Medulla oblongata (tissue), 1 donor: ENCODE results near the gene DMKN.
A peak's percentile ranks its signal among the peaks of the same experiment; 100 is the strongest.

ENCODE experiments used
- DNase-seq: peaks from one replicate; pipeline ENCODE4 v3.0.0-alpha.2; 2015; ENCODE audit errors: extremely low spot score

The DMKN gene

DNA sequence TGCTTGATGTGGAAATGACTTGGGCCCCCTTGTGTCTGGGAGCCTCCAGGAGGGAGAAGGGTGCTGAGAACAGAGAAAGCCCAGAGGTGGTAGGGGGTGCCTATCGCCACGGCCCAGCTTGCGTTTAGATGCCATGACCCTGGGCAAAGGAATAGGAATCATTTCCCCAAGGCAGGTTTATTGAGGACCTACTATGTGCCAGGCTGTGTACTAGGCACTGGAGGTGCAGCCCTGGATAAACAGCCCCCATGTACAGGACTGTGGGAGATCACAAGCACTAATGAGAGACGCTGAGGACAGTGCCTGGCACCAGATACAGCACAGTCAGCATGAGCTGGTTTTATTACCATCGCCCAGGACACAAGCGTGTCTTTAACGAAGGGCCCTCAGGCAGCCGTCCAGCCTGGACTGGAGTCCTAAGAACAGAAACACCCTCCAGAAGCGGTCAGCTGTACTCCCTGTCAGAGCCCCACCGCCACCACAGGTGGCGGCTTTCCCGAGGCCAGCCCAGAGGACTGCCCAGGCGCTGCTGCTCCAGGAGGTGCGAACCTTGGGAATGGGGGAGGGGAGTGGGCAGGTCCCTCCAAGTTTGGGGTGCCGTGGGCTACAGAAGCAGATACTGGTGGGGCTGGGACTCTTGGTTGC is 36.6 kb upstream of the DMKN start:
- DNase-seq: no peak

DNA sequence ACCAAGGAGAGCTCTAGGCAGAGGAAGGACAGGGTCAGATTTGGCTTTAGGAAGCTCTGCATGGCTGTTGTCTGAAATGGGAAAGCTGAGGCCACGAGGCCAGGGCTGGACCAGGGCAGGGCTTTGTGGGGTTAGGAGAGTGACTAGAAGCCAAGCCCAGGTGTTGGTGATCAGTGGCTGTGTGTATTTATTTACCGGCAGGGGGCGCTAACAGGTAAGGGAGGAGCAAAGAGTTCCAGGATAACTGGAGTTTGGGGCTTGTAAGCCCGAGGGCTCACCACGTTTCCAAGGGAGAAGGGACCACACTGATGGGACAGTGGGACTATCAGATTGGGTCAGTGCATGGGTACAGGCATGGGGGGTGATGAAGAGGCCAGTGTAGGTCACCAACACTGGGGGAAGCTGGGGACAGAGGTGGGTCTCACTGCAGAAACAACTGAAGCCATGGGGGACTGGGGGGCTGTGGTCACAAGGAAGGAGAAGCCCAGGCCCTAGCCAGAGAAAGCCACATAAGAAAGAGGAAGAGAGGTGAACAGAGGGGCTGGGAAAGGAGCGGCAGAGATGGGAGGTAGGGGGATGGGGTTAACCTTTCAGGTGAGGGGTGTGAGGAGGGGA is 35.8 kb upstream of the DMKN start:
- DNase-seq: peak; percentile 76

DNA sequence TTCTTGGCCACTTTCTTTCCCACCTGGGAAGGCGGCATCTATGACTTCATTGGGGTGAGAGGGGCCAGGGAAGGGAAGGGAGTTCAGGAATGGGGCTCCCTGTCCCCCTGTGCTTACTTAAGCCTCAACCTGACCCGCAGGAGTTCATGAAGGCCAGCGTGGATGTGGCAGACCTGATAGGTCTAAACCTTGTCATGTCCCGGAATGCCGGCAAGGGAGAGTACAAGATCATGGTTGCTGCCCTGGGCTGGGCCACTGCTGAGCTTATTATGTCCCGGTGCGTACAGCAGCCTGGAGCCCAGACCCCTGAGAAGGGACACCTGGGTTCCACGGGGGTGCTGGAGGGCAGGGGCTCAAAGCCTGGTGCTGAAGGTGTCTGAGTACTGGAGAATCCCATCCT is 33.1 kb upstream of the DMKN start:
- no peak for DNase-seq

DNA sequence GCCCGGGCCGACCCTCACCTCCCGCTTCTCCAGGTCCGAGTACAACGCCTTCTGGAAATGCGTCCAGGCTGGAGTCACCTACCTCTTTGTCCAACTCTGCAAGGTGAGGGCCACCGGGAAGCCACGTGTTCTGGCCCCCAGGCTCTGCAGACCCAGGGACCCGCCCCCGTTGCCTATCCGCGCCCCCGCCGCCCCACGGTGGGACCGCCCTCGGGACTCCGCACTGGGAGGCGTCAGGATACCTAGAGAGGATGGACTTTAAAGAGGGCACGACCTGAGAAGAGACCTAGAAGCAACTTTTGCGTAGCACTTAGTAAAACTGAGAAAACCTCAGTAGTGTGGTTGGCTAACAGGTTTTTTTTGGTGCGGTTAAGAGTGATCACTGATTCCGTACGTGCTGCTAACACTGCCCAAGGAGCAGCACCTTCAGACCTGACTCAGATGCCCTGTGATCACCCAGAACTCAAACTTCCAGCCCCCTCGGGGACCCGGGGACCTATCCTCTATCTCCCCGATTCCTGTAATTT is 32.5 kb upstream of the DMKN start:
- no peak for DNase-seq

DNA sequence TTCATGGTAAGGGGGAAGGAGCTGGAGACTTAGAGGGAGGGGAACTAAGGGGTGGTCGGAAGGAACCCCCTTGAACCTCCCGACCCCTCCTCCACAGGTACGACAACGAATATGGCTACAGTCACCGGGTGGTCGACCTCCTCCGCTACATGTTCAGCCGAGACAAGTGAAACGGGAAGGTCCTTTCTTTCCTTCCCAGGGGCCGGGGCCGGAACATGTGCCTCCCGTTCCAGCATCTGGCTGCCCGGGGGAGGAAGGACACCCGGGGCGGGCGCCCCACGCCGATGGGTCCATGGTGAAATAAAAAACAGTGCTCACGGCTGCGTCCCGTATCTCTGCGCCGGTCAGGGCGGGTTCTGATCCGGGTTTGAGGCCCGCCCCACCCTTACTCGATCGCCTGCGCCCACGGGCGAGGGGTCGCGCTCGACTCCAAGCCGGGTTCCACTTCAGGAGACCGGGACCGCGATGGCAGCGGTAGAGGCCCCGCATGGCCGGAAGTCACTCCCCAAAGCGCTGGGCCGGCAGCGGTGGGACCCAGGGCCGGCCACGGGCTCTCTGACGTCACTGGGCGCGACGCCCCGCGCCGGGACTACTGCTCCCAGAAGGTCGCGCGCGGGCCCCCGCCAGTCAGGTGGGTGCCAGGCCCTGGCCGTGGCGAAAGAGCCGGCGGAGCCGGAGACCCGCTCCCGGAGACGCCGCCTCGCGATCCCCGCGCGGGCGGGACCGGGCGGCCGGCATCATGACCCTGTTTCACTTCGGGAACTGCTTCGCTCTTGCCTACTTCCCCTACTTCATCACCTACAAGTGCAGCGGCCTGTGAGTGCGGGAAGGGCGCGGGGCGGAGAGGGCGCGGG is 31.8 kb upstream of the DMKN start, which contains the start of gene TMEM147:
Gene TMEM147 (plus strand): TSS at position 626 of the 854 bp plus-strand sequence. CDS start 114 bp downstream, at position 740.
- peak; percentile 93 for DNase-seq

DNA sequence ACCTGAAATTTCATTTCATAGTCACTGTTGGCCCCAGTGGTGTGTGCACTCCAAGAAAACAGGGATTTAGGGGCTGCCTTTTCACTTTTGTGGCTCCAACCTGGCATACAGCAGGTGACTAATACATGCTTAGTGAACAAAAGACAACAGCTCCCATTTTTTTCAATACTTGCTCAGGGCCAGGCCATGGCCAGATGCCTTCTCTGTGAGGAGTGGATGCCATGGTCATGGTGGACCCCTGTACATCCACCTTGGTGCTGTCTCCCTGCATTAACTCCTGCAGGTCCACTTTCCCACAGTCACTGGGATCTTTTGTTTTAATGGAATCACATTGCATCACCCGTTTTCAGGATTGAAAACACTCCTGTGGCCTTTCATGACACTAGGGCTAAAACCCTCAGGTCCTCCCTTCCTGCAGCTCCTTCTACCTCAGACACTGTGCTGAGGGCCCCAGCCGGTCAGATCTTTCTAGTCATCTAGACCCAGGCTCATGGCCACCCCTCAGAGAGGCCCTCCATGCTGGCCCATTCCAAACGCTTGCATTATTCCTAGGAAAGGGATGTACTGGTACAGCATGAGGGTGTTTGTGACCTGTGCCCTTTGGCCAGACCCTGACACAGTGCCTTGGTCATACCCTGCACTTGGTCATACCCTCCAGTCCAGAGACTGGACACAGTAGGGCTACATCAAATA is 30.8 kb upstream of the DMKN start:
- DNase-seq: no peak

DNA sequence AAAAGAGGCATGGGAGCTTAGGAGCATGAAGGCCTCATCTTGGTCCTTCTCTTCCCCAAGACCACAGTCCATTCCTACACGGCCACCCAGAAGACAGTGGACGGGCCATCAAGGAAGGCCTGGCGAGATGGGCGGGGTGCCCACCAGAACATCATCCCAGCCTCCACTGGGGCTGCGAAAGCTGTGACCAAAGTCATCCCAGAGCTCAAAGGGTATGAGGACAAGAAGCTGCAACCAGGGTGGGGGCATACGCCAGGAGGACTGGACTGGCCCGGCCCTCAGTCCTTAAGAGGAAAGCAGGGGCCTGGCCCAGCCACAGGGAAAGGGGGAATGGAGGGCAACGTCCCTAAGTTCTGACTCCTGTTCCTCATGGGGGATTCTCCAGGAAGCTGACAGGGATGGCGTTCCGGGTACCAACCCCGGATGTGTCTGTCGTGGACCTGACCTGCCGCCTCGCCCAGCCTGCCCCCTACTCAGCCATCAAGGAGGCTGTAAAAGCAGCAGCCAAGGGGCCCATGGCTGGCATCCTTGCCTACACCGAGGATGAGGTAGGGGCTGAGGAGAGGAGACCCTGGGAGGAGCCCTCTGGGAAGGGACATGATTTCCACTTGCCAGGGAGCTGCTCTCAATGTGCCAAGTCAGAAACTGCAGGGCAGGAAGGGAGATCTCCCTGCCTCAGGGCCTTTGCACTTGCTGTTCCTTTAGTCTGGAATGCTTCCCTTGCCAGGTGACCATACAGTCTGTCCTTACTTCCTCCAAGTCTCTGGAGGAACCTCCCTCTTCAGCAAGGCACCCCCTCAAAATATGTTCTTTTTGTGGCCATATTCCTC is 30.0 kb upstream of the DMKN start:
- DNase-seq: no peak

DNA sequence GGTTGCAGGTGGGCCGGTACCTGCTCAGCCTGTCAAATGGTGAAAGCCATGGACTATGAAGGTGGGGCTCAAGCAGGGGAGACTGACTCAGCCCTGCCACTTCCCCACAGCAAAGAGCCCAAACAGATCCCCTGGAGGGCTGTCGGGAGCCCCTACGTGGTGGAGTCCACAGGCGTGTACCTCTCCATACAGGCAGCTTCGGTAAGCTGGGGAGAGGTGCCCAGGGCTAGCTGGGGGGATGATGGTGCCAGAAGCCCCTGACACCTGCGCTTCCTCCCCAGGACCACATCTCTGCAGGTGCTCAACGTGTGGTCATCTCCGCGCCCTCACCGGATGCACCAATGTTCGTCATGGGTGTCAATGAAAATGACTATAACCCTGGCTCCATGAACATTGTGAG is 28.8 kb upstream of the DMKN start:
- DNase-seq: no peak

DNA sequence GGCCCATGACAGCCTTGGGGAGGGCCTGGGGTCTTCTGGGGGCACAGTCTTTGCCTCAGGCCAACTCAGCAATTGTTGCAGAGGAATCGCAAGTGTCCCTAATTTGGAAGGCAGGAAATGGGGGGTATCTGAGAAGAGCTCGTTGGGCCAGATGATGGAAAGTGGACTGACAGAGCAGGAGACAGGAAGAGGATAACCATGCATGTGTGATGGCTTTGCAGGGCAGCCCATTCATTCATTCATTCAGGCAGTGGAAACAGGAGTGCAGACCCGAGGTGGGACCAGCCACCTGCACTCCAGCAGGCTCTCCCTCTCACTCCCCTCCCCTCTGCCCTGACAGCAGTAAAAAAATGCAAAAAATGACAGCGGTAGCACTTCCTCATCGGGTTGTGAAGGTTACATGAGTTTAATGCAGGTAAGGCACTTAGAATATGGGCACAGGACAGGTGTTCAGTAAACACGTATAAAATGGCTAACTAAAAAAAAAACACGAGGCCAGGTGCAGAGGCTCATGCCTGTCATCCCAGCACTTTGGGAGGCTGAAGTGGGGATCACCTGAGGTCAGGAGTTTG is 27.0 kb upstream of the DMKN start:
- no peak for DNase-seq

DNA sequence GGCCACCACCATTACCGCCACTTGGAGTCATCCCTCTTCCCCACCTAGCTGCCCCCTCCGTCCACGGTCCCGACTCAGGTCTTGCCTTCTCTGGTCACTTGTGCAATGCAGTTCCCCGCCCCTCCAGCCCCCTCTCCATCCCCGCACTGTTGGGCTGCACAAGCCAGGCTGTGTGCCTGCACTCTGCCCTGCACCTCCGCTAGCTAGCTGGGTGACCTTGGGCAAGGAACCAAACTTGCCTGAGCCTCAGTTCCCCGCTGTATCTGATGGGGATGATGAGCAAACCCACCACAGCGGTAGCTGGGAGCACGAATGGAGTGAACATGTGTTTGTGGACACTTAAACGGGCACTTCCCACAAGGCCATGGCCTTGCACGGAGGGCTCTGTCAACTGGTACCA is 26.4 kb upstream of the DMKN start:
- no peak for DNase-seq

DNA sequence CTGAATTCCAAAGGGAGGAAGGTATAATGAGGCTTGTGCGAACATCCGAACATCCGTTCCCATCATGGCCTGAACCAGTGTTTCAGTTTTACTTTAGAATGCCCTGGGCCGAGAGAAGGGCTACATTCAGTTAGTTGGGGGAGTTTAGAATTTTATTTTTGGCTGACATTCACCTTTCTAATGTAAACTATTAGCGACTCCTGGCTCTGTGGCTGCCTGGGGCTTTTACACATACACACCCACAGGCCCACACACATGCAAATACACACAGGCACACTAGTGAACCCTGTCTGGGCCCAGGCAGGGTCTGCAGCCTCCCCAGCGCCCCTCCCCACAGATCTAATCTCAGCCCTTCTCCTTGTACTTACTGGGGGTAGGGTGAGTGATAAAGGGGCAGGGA is 25.9 kb upstream of the DMKN start:
- no peak for DNase-seq

DNA sequence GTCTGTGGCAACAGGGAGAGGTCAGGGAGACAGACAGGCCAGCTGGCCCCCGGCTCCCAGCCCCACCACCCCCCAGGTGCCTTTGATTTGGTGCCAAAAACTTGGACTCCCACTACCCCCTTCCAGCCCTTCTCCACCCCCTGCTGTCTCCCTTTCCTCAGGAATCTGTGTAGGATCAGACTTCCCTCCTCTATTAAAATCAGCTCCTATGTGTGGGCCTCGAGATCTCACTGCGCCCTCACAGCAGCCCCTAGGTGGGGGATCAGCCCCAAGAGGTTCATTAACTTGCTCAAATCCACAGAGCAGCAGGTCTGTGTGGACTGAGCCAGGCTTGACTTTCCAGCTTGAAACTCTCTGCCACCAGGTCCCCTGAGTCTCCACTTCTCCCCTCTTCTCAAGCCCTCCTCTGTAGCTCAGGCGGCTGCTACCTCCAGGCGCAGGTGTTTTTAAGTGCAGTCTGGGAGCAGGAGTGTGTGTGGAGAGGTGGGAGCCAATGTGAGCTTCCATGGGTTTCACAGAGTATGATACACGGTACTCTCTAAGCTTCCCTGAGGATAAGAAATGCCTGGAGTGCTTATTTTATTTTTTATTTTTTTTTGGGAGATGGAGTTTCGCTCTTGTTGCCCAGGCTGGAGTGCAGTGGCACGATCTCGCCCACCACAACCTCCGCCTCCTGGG is 21.5 kb upstream of the DMKN start:
- no peak for DNase-seq

DNA sequence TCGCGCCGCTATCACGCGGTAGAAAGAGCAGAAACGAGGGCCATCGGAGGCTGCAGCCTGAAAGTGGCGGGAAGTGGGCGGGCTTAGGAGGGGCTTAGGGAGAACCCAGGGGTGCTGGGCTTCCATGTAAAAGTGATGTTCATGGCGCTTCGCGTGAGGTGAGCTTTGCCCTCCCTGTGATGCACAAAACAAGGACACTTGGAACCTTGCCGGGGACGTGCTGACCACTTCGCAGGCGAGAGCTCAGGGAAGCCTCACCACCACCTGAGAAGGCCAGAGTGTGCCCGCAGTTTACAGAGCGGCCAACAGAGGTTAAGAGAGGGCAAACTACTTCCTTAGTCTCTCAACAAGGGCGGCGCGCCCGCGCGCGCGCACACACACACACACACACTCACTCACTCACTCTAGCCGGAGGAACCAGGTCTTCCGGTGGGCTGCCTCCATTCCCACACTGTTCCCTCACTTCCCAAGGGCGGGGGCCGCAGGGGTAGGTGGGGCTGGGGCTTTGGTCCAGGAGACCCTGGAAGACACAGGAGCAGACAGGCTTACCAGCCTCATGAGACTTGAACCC is 20.5 kb upstream of the DMKN start:
- DNase-seq: no peak

DNA sequence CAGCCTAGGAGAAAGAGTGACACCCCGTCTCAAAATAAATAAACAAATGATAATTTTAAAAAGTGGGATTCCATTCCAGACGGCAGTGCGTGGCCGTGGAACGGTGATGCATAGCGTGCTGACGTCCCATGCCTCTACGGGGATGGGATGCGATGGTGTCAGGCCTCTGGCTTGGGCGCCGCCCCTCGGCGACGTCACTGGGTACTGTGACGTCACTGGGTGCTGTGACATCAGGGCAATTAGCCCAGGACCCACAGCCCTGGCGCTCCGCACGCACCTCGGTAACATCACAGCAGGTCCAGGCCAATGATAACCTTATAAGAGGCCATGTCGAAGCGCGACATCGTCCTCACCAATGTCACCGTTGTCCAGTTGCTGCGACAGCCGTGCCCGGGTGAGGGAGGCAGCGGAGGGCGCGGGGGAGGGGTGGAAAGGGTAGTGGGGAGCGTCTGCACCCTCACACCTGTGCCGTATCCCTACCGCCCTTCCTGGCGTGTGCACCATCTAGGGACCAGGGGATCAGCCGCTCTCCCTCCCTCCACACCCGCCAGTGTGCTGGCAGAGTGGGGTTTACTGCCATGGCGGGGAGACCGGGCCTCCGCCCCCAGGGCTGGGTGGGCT is 19.9 kb upstream of the DMKN start, which contains the start of gene GAPDHS:
Gene GAPDHS (plus strand): TSS at position 256 of the 621 bp plus-strand sequence. CDS start 72 bp downstream, at position 328.
- no peak for DNase-seq

DNA sequence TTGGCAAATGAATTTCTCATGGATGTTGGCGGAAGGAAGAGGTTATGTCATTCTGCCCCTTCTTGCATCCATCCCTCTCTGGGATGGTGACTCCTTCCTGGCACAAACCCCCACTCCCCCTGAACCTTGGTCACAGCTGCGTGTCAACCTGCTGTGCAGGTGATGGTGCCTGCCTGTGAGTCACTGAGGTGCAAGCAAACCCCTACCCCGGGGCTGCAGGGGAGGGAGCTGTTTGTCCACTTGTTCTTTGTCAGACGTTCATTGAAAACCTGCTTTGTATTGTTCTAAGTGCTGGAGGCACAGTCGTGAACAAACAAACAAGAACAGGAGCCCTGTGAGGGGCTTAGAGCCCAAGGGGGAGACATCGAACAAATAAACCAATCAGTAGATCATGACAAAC is 17.8 kb upstream of the DMKN start:
- no peak for DNase-seq

DNA sequence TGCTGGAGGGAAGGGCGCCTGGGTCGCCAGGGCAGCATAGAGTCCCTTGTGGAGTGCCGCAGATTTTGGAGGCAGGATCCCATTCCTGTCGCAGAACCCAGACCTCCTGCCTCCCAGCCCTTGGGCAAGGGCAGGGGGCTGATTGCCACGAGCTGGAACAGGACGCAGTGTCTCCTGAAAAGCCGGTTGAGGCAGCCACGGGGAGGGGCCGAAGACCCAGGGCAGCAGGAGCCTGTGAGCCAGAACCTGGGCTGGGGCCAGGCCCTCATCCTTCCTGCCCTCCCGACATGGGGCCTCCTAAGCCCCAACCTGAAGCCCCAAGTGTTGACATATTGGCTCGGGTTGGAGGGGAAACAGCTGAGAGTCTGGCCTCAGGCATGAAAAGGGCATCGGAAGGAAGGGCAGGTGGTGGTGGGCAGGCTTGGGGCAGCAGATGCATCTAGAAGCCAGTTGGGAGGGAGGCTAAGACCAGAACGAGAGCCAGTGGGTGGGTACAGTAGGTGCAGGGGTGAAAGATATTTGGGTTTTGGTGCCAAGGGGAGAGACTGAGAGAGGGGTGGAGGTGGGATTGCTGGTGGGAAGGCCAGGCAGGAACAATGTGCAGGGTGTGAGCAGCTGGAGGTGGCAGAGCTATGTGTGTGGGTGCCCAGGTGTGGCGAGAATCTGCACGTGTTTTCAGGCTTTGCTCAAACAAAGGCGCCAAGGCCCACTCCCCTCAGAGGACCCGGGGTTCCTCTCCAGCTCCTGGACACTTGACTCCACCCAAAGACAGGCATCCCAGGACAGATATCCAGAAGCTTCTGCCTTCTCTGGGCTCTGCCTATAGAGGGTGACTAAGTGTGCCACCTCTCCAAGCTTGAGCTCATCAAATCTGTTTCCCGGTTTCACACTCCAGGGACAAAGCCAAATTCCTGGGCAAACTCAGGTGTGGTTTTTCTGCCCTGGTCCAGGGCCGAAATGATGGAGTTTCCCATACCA is 16.1 kb upstream of the DMKN start:
- DNase-seq: no peak

DNA sequence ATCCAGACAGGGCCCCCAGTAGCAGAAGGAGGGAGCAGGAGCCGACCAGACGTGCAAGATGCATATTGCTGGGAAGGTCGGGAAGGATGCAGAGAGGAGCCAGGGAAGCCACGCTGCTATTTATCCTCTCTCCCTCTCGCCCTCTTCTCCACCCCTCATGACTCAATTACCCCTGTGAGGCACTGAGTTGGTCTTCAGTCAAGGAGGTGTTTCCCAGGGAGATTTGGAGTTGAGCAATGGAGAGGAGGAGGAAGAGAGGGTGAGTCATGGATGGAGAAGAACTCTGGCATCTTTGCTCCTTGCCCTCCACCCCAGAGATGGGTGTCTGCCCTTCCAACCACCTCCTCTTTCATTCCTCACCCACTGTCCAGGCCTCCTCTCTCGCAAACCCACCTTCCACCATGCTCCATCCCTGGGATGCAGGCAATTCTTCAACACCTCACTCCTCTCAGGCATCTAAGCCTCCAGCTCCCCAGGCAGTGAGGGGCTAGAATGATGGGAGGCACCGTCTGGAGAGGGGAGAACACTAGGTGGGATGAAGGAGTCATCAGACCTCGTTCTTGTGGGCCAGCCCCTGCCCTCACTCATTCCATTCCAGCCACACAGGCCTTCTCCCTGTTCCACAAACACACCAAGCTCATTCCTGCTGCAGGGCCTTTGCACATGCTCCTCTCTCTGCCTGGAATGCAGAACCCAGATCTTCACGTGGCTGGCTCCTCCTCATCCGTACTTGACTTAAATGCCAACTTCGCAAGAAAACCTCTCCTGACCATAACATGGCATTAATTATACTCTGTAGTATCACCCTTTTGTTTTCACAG is 15.0 kb upstream of the DMKN start, which contains the start of gene SBSN:
Gene SBSN (minus strand): TSS at position 94 of the 821 bp plus-strand sequence. CDS start 30 bp downstream, at position 64.
- no peak for DNase-seq
